Fibroblast of the aortic adventitia (primary cell): ENCODE measurements around the gene FXYD5. TPM values are rescaled to one million over a fixed set of nuclear protein-coding genes. Genes with fewer than 3 reads are reported as not detected.
"Not testable (repeated sequence)": the region's sequence is repeated elsewhere in the genome, so short reads cannot be mapped to it uniquely, and the experiment has no call there.

Experiments used
- DNase-seq: peaks from one replicate; pipeline ENCODE4 v3.0.0-alpha.2; 2010; ENCODE audit warnings: low read depth
- H3K4me3 ChIP-seq: 2 replicates; pipeline ENCODE4 v1.5.1; 2011; ENCODE audit warnings: low read depth, mild to moderate bottlenecking, control low read depth, low read length, moderate library complexity
- total RNA-seq: library from RNA; depleted of rRNA; stranded (reverse); fragments of >200 nt; gene quantifications from 2 replicates; pipeline ENCODE4 v1.2.3, GENCODE V29; 2012; ENCODE audit warnings: low replicate concordance
- TF ChIP-seq, protein P1 (sequence below): IDR thresholded peaks from 2 replicates; pipeline ENCODE4 v1.5.1; 2011; ENCODE audit warnings: mild to moderate bottlenecking, low read length, control low read depth, inconsistent platforms; ENCODE audit not compliant: insufficient read depth

FXYD5 gene
- total RNA-seq, 1 donor = 59.8 TPM

DNA sequence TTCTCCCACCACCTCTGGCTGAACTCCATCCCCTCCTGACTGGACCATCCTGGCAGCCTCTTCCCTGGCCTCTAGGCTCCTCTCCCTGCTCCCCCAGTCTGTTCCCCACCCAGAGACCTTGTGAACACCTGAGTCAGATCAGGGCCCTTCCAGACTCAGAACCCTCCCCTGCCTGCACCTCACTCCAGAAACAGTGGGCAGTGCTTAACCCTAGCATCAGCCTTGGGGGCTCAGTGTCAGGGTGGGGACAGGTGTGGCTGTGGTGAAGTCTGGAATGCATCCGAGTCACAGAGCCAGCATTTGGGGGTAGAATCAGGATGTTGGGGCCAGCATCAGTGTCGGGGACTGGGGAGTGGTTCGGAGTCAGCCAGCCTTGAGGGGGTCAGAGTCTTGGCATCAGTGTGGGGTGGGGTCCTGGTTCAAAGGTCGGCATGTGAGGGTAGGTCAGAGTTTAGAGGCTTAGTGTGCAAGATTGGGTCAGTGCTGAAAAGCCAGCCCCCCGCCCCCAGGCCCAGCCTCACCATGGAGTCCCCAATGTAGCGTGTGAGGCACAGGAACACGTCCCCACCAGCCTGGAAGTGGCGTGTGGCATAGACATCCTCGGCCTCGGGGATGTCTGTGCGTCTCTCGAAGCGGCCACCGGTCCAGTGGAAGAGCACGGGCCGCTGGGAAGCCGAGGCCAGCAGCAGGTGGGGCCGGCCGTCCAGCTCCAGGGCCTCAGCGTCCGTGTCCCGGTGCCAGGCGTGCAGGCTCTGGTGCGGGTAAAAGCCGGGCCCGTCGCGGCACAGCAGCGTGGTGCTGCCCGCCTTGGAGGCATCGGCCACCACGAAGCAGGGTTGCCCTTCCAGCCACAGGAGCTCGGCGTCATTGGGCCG, 28.5 kb upstream of the FXYD5 start:
- TF ChIP-seq, protein P1, sequence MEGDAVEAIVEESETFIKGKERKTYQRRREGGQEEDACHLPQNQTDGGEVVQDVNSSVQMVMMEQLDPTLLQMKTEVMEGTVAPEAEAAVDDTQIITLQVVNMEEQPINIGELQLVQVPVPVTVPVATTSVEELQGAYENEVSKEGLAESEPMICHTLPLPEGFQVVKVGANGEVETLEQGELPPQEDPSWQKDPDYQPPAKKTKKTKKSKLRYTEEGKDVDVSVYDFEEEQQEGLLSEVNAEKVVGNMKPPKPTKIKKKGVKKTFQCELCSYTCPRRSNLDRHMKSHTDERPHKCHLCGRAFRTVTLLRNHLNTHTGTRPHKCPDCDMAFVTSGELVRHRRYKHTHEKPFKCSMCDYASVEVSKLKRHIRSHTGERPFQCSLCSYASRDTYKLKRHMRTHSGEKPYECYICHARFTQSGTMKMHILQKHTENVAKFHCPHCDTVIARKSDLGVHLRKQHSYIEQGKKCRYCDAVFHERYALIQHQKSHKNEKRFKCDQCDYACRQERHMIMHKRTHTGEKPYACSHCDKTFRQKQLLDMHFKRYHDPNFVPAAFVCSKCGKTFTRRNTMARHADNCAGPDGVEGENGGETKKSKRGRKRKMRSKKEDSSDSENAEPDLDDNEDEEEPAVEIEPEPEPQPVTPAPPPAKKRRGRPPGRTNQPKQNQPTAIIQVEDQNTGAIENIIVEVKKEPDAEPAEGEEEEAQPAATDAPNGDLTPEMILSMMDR = no peak

DNA sequence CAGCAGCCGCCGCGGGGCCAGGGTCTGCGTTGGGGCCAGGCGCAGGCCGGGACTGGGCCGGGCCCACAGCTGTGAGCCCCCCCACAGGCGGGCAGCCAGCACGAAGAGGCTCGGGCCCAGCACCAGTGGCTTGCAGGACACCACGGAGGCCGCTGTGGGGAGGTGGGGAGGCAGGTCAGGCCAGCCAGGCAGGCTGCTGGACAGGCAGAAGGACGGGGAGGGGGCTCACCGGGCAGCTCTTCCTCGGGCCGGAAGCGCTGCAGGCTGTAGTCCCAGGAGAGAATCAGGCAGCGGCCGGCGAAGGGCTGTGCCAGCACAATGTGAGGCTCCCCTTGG, 27.9 kb upstream of the FXYD5 start:
- TF ChIP-seq, protein P1 = no peak
- H3K4me3 ChIP-seq = no peak overlapping the region
- no peak for DNase-seq

More for the DNA sequence above, 28.5 kb upstream of the FXYD5 start:
- H3K4me3 ChIP-seq = no peak overlapping the region
- no peak for DNase-seq

DNA sequence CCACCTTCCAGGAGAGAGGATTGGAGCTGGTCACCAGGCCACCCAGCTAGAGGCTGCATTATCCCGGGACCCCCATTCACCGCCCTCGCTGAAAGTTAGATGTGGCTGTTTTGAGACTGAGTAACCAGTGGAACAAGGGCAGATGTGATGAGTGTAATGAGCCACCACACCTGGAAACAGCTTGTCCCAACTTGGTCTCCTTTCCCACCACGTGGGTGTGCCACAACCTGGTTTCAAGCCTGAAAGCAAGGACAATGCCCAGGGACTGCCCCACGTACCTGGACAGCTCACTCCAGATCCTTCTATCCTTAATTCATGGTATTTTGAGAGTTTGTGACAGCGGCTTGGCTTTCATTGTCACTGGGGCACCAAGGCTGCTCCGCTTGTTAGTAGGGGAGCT, 26.7 kb upstream of the FXYD5 start:
- no peak for DNase-seq
- TF ChIP-seq, protein P1 = no peak
- no peak overlapping the region for H3K4me3 ChIP-seq

DNA sequence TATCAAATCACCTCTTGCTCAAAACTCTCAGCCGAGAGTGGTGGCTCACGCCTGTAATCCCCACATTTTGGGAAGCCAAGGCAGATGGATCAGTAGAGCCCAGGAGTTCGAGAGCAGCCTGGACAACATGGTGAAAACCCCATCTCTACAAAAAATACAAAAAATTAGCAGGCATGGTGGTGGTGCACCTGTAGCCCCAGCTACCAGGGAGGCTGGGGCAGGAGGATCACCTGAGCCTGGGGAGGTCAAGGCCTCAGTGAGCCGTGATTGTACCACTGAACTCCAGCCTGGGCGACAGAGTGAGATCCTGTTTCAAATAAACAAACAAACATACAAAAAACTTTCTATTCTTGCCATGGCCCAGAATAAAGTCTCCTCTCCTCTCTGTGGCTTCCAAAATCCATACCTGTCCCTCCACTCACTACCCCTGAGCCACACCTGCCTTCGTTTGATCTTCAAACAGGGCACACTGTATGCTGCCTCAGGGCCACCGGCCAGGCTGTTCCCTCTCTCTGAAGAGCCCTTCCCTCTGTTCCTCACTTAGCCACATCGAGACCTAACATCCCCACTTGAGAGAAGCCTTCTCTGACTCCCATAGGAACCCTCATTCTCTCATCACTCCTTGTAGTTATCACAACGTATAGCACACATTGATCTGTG, 26.0 kb upstream of the FXYD5 start:
- no peak for DNase-seq
- TF ChIP-seq, protein P1 = no peak
- H3K4me3 ChIP-seq = no peak overlapping the region

DNA sequence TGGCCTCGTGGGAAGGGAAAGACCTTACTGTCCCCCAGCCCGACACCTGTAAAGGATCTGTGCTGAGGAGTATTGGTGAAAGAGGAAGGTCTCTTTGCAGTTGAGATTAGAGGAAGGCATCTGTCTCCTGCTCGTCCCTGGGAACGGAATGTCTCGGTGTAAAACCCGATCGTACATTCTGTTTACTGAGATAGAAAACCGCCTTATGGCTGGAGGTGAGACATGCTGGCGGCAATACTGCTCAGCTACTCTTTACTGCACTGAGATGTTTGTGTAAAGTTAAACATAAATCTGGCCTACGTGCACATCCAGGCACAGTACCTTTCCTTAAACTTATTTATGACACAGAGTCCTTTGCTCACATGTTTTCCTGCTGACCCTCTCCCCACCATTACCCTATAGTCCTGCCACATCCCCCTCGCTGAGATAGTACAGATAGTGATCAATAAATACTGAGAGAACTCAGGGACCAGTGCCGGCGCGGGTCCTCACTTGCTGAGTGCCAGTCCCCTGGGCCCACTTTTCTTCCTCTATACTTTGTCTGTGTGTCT, 24.7 kb upstream of the FXYD5 start:
- H3K4me3 ChIP-seq, DNase-seq: not testable (repeated sequence)

DNA sequence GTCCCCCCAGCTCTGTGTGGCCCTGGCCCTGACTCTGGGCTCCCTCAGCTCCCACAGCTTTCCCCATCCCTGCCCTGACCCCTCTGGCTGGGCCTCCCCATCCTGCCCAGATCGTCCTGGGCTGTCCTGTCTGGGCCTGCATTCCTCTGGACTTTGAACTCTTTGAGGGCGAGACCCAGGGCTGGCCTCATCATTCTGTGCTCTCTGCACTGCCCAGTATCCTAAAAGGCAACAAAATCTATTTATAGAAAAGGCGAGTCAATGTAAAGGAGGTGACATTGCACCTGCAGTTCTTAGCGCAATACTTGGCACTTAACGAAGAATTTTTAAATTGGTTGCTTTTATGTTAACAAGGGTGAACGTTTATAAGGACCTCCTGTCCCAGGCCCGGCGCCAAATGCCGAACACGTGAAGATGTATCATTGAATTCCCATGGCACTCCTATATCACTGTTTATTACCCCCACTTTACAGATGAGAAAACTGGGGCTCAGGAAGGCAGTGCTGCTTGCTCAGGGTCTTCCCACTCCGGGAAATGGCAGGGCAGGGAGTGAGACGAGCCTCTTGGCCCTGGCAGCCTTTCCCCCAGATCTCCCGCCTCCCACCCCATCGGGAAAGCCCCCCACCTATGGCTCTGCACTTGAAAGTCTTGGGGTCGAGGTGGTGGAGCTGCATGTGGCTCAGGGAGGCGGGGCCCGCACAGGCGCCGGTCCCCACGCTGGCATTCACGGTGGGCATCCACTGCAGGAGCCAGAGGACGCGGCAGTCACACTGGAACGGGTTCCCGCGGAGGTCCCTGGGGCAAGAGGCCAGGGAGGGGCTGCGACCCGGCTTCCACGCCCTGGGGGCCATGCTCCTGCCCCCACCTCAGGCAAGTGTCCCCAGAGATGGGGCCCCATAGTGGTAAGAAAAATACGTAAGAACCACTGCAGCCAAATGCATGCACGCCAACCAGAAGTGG, 23.5 kb upstream of the FXYD5 start:
- H3K4me3 ChIP-seq = no peak overlapping the region
- DNase-seq = no peak
- TF ChIP-seq, protein P1 = no peak
